SJCRH30 (cell line): ENCODE results near the gene PLEKHA5. TPM values are rescaled to one million over a fixed set of nuclear protein-coding genes. Genes with fewer than 3 reads are reported as not detected.
A peak's percentile ranks its signal among the peaks of the same experiment; 100 is the strongest.
"Not testable (repeated sequence)": the region's sequence is repeated elsewhere in the genome, so short reads cannot be mapped to it uniquely, and the experiment has no call there.

Experiments
- DNase-seq, 2 experiments: peaks; one replicate each; pipeline ENCODE4 v3.0.0-alpha.2; 2015 to 2020
- H3K27ac ChIP-seq: fragments of 250-450 bp; sonication (Bioruptor Pico); 2 replicates; pipeline ENCODE4 v1.5.1; 2020; ENCODE audit warnings: mild to moderate bottlenecking, moderate library complexity
- H3K27me3 ChIP-seq: fragments of 250-450 bp; sonication (Bioruptor Pico); 2 replicates; pipeline ENCODE4 v1.5.1; 2020; ENCODE audit warnings: mild to moderate bottlenecking, moderate library complexity
- H3K36me3 ChIP-seq: fragments of 250-450 bp; sonication (Bioruptor Pico); 2 replicates; pipeline ENCODE4 v1.5.1; 2020; ENCODE audit warnings: mild to moderate bottlenecking, moderate library complexity
- H3K4me1 ChIP-seq: fragments of 250-450 bp; sonication (Bioruptor Pico); 2 replicates; pipeline ENCODE4 v1.5.1; 2020; ENCODE audit warnings: mild to moderate bottlenecking, moderate library complexity
- H3K4me3 ChIP-seq: fragments of 250-450 bp; sonication (Bioruptor Pico); 2 replicates; pipeline ENCODE4 v1.5.1; 2020; ENCODE audit warnings: mild to moderate bottlenecking, moderate library complexity
- H3K9me3 ChIP-seq: fragments of 250-450 bp; sonication (Bioruptor Pico); replicated peaks from 2 replicates; pipeline ENCODE4 v1.5.1; 2020; ENCODE audit warnings: mild to moderate bottlenecking, moderate library complexity
- total RNA-seq: library from RNA; depleted of rRNA; stranded (reverse); fragments of >200 nt; shearing (Covaris generic); gene quantifications from 2 replicates; pipeline ENCODE4 v1.2.3, GENCODE V29; 2014

PLEKHA5 gene
- total RNA-seq, 1 experiment from 2014 or later = 19.3 TPM

DNA sequence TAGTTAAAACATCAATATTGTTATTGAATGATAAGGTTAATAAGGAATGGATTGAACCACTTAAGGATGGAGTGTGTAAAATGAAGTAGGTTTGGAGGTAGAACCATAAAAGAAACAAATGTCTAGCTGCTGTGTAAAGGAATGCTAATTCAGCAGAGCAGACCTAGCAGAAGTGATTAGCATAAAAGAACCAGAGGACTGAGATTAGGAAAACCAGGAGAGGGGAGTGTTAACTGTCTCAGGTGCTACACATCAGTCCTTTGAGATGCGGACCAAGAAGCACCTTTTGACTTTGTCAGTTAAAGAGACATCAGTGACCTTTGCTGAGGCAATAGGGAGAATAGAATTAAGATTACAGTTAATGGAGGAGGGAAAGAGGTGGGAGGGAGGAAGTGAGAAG is 84.5 kb downstream of the PLEKHA5 start:
- DNase-seq = no peak
- no peaks in the 10 kb centered on the region for H3K4me1 ChIP-seq
- H3K27ac ChIP-seq = no peak overlapping the region
- no peaks in the 10 kb centered on the region for H3K9me3 ChIP-seq
- no peak overlapping the region for H3K4me3 ChIP-seq
- no peaks in the 10 kb centered on the region for H3K27me3 ChIP-seq
- H3K36me3 ChIP-seq = no peaks in the 10 kb centered on the region

DNA sequence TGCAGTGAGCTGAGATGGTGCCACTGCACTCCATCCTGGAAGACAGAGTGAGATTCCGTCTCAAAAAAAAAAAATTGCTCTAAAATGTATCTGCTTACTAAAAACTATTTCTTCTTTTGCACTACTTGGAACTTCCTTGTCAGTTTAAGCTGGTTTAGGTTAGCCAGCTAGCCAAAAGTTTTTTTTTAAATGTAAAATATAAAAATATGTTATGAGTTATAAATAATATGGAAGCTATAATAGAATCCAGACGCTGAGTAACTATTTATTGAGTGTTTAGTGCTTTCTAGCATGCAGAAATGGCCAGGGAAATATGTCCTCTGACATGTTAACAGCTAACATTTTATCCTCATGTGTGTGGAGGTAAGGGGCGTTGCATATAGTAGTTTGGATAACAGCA is 85.6 kb downstream of the PLEKHA5 start:
- Histone ChIP-seq H3K27ac (no peak overlapping the region), H3K27me3 (no peaks in the 10 kb centered on the region), H3K36me3 (no peaks in the 10 kb centered on the region), H3K9me3 (no peaks in the 10 kb centered on the region), H3K4me3 (no peak overlapping the region), H3K4me1 (no peaks in the 10 kb centered on the region)
- no peak for DNase-seq

DNA sequence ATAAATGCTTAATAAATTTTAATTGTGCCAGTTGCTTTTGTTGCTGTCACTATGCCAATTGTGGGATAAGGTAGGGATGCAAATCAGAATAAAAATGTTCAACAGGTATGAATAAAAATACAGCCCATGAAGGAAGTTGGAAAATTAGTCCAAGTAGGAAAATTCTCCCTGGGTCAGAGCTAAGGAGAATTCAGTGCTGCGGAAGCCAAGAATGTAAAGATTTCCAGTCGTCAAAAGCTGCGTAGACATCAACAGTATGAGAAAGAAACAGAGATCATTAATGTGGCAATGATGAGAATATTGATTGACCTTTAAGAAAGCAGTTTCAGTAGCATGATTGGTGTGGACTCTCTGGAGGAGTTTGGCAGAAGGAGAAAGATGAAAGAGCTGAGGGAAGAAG is 87.9 kb downstream of the PLEKHA5 start:
- no peaks in the 10 kb centered on the region for H3K27me3 ChIP-seq
- no peak for DNase-seq
- no peak overlapping the region for H3K27ac ChIP-seq

DNA sequence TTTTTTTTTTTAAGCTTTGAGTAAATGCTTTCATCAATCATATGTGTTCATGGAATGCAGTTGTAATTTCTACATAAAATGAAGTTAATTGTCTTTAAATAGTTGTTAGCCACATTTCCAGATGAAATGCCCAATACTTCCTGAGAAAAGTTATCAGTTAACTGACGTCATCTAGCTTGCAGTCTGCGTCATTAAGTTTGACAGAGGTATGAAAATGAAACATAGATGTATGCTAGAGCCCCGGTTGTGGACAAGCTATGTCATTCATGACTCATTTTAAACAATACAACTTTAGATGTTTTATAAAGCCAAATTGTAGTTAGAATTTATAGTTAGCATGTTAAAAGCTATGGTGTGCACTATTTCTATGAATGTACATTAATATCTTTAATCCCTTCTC is 90.7 kb downstream of the PLEKHA5 start:
- no peaks in the 10 kb centered on the region for H3K9me3 ChIP-seq
- H3K27ac ChIP-seq = no peak overlapping the region
- H3K4me1 ChIP-seq = peaks cover 4% of the 10 kb centered on the region; the same call in 1 of the 2 replicates
- H3K36me3 ChIP-seq = no peaks in the 10 kb centered on the region
- DNase-seq = no peak
- H3K4me3 ChIP-seq = no peak overlapping the region
- no peaks in the 10 kb centered on the region for H3K27me3 ChIP-seq

More for the DNA sequence above, 87.9 kb downstream of the PLEKHA5 start:
- Histone ChIP-seq H3K4me3 (no peak overlapping the region), H3K9me3 (no peaks in the 10 kb centered on the region), H3K36me3 (no peaks in the 10 kb centered on the region), H3K4me1 (no peaks in the 10 kb centered on the region)

DNA sequence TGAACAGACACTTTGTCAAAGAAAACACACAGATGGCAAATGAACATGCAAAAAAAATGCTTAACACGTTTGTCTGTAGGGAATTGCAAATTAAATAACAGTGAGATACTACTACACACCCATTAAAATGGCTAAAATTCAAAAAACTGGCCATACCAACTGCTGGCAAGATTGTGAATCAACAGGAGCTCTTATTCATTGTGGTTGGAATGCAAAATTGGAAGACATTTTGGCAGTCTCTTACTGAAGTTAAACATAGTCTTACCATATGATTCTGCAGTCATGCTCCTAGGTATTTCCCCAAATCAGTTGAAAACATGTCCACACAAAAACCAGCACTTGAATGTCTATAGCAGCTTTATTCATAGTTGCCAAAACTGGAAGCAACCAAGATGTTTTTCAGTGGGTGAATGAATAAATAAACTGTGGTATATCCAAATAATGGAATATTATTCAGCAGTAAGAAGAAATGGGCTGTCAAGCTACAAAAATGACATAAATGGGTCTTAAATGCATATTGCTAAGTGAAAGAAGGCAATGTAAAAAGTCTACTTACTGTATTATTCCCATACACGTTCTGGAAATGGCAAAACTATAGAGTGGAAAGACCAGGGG is 91.4 kb downstream of the PLEKHA5 start:
- Histone ChIP-seq H3K36me3 (no peaks in the 10 kb centered on the region), H3K27ac (no peak overlapping the region)
- DNase-seq = no peak

DNA sequence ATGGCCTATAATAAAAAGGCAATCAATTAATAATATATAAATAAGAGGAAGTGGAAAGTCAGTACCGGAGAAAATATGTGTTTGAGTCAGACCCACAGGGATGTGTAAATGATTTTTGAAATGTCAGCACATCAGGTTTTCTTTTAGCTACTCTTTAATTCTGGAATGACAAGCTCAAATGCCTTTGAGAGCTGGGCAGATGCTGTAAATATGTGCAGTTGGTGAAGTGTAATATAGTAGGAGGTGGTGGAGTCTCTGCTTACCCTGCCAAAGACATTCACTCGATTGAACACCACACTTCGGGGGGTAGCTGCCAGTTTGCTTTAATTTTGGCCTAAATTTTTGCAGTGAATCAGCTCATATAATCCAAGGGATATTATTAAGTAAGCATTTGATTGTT is 93.0 kb downstream of the PLEKHA5 start:
- Histone ChIP-seq H3K9me3 (no peaks in the 10 kb centered on the region; the same call in 1 of the 2 replicates), H3K36me3 (no peaks in the 10 kb centered on the region), H3K27me3 (no peaks in the 10 kb centered on the region), H3K4me3 (no peak overlapping the region), H3K27ac (no peak overlapping the region), H3K4me1 (peaks cover 4% of the 10 kb centered on the region; the same call in 1 of the 2 replicates)
- DNase-seq = no peak

More for the DNA sequence above, 91.4 kb downstream of the PLEKHA5 start:
- Histone ChIP-seq H3K9me3 (no peaks in the 10 kb centered on the region), H3K27me3 (no peaks in the 10 kb centered on the region), H3K4me1 (peaks cover 4% of the 10 kb centered on the region; the same call in 1 of the 2 replicates), H3K4me3 (no peak overlapping the region)

DNA sequence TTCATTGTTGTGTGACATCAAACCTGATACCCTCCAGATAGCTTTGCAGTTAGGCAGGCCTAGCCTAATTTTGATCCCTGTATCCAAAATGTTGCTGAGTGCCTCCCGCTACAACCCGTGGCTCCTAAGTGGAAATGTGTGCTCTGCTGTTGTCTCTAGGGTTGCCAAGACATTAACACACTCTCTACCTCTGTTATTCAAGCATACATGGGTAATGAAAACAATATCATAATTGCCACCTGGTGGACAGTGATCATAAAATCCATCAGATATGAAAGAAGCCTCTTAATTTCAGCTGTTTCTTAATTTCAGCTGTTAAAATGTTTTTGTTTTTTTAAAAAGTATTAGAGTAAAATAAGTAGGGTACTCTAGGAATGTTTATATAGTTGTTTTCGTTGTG is 93.5 kb downstream of the PLEKHA5 start:
- Histone ChIP-seq H3K4me3 (no peak overlapping the region), H3K36me3 (no peaks in the 10 kb centered on the region), H3K4me1 (peaks cover 4% of the 10 kb centered on the region; the same call in 1 of the 2 replicates), H3K27ac (no peak overlapping the region), H3K9me3 (no peaks in the 10 kb centered on the region; the same call in 1 of the 2 replicates), H3K27me3 (no peaks in the 10 kb centered on the region)
- DNase-seq = peak in 1 of 2 experiments; percentile 22

DNA sequence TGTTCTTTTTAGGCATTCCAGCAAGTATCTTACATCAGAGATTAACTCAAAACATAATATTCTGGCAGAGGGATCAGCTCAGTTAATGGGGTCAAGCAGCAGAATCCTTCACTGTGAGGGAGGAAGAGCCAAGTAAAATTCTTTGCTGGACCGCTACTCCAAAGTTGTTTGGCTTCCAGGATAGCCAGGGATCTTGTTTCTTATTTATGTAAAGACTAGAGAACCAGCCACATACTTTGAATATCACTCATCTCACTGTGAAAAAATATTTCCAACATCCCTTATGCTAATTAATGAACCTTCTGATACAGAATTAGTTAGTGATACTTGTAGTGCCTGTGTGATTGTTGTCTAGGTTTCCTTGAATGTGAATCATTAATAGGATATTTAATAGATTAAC is 94.2 kb downstream of the PLEKHA5 start:
- no peak overlapping the region for H3K27ac ChIP-seq
- no peak overlapping the region for H3K4me3 ChIP-seq
- H3K27me3 ChIP-seq = no peaks in the 10 kb centered on the region
- peaks cover 4% of the 10 kb centered on the region; the same call in 1 of the 2 replicates for H3K4me1 ChIP-seq
- no peak for DNase-seq
- no peaks in the 10 kb centered on the region for H3K36me3 ChIP-seq
- no peaks in the 10 kb centered on the region; the same call in 1 of the 2 replicates for H3K9me3 ChIP-seq

DNA sequence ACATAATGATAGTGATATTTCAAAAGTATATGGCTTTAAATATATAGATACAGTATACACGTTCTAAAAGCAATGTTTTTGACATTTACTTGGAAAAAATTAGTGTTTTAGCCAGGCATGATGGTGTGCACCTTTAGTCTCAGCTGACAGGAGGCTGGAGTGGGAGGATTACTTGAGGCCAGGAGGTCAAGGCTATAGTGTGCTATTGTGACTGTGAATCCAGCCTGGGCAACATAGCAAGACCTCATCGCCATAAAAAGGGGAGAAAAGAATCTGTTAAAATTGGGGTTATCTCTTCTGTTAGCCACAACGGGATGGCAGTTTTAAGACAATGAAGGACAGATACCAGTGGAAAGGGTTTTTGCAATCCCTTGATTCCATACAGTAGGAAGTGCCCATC is 95.2 kb downstream of the PLEKHA5 start:
- H3K27ac ChIP-seq = no peak overlapping the region
- no peak overlapping the region for H3K4me3 ChIP-seq
- H3K27me3 ChIP-seq = no peaks in the 10 kb centered on the region
- H3K4me1 ChIP-seq = peaks cover 4% of the 10 kb centered on the region; the same call in 1 of the 2 replicates
- DNase-seq = no peak
- H3K36me3 ChIP-seq = no peaks in the 10 kb centered on the region
- H3K9me3 ChIP-seq = no peaks in the 10 kb centered on the region; the same call in 1 of the 2 replicates

DNA sequence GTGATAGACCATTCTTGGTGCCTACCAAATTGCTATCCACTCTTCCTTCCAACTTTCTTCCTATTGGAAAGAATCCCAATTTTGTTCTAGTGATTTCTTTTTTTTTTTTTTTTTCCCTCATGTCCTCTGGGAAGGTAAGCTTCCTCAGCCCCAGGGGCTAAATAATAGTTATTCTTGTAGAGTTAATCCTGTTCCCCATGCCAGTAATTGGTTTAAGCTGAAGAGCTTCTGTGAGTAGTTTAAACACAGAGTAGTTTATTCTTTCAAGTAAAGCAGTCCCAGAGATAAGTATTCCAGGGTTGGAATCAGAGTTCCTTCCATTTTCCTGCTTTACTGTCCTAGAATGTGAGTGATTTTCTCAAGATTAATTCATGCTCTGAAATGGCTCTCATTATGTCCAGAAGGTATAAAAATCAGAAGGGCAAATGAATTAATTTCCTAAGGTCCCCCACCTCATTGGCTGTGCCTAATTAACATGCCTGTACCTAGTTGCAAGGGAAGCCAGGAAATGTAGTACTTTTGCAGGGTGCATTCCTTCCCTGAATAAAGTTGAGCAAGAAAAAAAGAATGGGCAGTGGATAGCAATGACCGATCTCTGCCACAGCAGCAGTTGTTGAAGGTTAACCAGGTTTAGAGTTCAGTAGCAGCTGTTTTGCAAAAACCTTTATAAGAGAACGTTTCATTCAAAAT is 97.8 kb downstream of the PLEKHA5 start:
- DNase-seq = peak in 1 of 2 experiments; percentile 22
- no peak overlapping the region for H3K27ac ChIP-seq
- H3K27me3 ChIP-seq = no peaks in the 10 kb centered on the region
- no peak overlapping the region for H3K4me3 ChIP-seq
- no peaks in the 10 kb centered on the region for H3K36me3 ChIP-seq
- H3K4me1 ChIP-seq = peaks cover 4% of the 10 kb centered on the region; the same call in 1 of the 2 replicates
- no peaks in the 10 kb centered on the region; the same call in 1 of the 2 replicates for H3K9me3 ChIP-seq

DNA sequence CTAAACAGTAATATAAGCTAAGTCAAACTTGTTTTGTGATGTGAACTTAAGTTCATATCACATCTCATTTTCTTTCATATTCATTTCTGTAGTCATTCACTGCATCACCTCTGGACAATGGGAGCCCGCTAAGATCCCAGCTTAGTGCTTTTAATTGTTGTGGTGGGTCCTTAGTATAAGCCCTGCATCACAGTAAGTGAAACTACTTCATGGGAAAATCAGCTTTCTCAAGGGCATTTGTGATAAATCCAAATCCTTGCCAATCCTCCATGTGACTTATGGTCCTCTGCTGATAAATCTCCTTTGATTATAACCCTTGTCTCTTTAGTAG is 98.3 kb downstream of the PLEKHA5 start:
- Histone ChIP-seq H3K9me3 (no peaks in the 10 kb centered on the region; the same call in 1 of the 2 replicates), H3K4me1 (peaks cover 4% of the 10 kb centered on the region; the same call in 1 of the 2 replicates), H3K27ac (no peak overlapping the region), H3K27me3 (no peaks in the 10 kb centered on the region), H3K36me3 (no peaks in the 10 kb centered on the region), H3K4me3 (no peak overlapping the region)
- no peak for DNase-seq

DNA sequence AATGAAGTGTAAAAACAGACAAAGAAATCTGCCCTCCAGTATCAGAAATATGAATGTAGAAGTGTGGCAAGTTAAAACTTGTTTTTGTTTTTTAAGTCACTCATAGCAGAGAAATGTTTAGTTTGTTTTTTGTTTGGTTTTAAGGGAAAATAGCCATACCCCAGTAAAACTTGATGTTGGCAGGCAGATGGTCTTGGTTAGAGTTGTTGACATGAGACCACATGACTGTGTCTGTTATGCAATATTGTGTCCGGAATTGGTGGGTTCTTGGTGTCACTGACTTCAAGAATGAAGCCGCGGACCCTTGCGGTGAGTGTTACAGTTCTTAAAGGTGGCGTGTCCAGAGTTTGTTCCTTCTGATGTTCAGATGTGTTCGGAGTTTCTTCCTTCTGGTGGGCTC is 99.5 kb downstream of the PLEKHA5 start:
- H3K9me3 ChIP-seq, H3K27ac ChIP-seq, H3K4me3 ChIP-seq, H3K36me3 ChIP-seq, DNase-seq, H3K4me1 ChIP-seq, H3K27me3 ChIP-seq: not testable (repeated sequence)

DNA sequence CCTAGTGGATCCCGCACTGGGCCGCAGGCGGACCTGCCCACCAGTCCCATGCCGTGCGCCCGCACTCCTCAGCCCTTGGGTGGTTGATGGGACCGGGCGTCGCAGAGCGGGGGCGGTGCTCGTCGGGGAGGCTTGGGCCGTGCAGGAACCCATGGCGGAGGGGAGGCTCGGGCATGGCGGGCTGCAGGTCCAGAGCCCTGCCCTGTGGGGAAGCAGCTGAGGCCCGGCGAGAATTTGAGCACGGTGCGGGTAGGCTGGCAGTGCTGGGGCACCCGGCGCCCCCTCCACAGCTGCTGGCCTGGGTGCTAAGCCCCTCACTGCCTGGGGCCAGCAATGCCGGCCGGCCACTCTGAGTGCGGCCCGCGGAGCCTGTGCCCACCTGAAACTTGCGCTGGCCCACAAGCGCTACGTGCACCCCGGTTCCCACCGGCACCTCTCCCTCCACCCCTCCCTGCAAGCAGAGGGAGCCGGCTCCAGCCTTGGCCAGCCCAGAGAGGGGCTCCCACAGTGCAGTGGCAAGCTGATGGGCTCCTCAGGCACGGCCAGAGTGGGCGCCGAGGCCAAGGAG is 100.8 kb downstream of the PLEKHA5 start:
- Histone ChIP-seq H3K27me3 (no peaks in the 10 kb centered on the region), H3K27ac (no peak overlapping the region), H3K4me1 (peaks cover 18% of the 10 kb centered on the region), H3K36me3 (no peaks in the 10 kb centered on the region), H3K4me3 (no peak overlapping the region), H3K9me3 (no peaks in the 10 kb centered on the region; the same call in 1 of the 2 replicates)
- DNase-seq = no peak

DNA sequence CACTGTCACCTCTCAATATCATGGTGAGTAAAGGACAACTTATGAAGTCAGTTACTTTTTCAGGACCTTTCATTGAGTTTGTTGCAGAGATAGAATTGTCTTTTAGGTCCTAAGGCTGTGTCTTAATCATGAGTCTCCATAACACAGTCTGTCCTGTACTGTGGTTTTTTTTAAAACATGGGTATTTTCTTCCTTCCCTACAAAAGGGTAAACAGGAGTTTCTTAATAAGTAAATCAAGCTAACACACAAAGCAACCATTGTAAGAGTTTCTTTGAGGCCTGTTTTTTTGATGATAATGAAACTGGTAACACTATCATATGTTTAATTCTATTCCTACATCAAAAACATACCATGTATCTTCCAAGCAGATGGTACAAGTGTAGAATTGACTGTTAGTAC is 101.4 kb downstream of the PLEKHA5 start:
- H3K27ac ChIP-seq = no peak overlapping the region
- no peak for DNase-seq
- H3K27me3 ChIP-seq = no peaks in the 10 kb centered on the region
- peaks cover 18% of the 10 kb centered on the region for H3K4me1 ChIP-seq
- no peak overlapping the region for H3K4me3 ChIP-seq
- no peaks in the 10 kb centered on the region for H3K36me3 ChIP-seq
- no peaks in the 10 kb centered on the region; the same call in 1 of the 2 replicates for H3K9me3 ChIP-seq

DNA sequence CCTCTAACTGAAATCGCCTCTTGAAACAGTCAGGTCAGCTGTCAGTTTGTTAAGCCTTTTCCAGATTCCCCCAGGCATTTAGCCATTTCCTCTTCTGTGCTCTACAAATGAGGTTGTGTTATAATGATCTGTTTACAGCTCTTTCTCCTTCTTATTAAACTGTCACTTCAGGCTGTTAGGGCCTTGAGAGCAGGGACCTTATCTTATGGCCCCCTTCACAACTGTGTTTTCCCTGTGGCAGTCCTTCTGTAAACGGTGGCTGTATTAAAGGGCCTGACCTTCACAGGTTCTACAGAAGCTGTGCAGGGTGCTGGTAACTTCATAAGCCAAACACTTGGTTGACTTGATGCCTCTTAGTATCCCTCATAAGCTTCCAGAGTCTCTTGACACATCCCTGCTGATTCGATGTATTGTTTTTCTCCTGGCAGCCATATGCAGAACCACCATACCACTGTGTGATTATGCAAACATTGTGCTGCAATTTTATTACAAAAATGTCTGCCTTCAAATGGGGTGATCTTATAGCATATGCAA is 104.7 kb downstream of the PLEKHA5 start:
- Histone ChIP-seq H3K4me1 (peaks cover 18% of the 10 kb centered on the region), H3K9me3 (no peaks in the 10 kb centered on the region; the same call in 1 of the 2 replicates), H3K4me3 (no peak overlapping the region), H3K27me3 (no peaks in the 10 kb centered on the region), H3K36me3 (no peaks in the 10 kb centered on the region), H3K27ac (no peak overlapping the region)
- DNase-seq = peak; percentile 7 to 56
